ENCODE data around the gene ALDH3A2. TPM values are rescaled to one million over a fixed set of nuclear protein-coding genes. Genes with fewer than 3 reads are reported as not detected.

Gene ALDH3A2
- 10 to 100 TPM; 13.5 to 28.4 (median 18.1) TPM for polyA plus RNA-seq (ENCODE audit: low read depth in 6 of 6)

DNA sequence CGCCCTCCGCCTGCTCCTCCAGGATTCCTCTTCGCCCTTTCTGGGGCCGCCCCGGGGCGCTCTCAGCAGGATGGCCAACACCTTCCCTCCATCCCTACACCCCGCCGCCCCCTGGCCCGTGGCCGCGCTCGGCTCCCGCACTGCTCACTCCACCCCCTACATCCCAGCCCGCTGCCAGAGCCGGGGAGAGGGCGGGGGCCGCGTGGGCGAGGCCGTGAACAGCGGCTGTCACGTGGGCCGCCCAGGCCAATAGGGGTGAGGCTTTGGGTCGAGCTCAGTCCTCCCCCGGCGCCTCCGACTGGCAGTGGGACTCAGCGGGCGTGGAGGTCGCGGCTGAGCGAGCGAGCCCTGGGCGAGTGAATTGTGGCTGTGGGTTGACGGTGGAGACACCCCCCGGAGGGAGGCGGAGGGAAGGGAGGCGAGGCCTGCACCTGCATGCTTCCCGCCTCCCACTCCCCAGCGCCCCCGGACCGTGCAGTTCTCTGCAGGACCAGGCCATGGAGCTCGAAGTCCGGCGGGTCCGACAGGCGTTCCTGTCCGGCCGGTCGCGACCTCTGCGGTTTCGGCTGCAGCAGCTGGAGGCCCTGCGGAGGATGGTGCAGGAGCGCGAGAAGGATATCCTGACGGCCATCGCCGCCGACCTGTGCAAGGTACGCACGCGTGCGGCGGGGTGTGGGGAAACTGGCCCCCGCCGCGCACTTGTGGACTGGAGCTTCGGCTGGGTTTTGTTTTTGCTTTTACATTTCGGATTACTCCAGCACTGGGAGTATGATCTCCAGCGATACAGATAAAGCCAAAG lies at the start of gene ALDH3A2:
Gene ALDH3A2 (plus strand): TSS at position 277 of the 799 bp plus-strand sequence. CDS start 221 bp downstream, at position 498.
- Mint-ChIP-seq H3K27me3 (peaks cover 0 to 6% (median 5%) of the 10 kb centered on the region in 3 donors), H3K9me3 (no peaks in the 10 kb centered on the region), H3K27ac (peak within 1 kb of the TSS; percentile 90 to 96 (median 96)), H3K36me3 (peaks cover 0 to 6% of the 10 kb centered on the region in 2 donors), H3K4me3 (peak within 1 kb of the TSS; percentile 91 to 99 (median 98)), H3K4me1 (peaks cover 30 to 35% (median 34%) of the 10 kb centered on the region in 3 donors)
- peak; percentile 93 to 94 for ATAC-seq (ENCODE audit: low read depth in 2 of 2)
- DNase-seq: peak; percentile 89

DNA sequence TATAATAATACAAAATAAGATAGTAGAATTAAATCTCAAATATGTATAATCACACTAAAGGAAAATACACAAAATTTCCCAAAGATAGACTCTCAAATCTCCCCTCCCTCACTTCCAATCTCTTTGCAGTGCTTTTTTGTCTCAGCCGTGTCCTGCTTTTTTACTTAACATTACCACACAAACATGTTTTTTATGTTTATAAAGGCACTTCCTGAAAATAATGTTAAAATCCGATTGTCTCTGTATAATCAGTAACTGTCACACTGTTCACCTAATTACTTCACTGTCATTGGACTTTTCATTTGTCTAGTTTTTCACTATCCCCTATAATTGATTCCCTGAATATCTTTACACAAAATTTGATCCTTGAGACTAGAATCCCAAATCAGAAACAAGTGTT lies 38.2 kb upstream of the ALDH3A2 start:
- Mint-ChIP-seq H3K27ac (no peak overlapping the region), H3K9me3 (no peaks in the 10 kb centered on the region), H3K4me1 (peaks cover 0 to 6% (median 4%) of the 10 kb centered on the region in 3 donors), H3K4me3 (no peak overlapping the region), H3K36me3 (no peaks in the 10 kb centered on the region), H3K27me3 (peaks cover 0 to 10% (median 0%) of the 10 kb centered on the region in 3 donors)
- no peak for DNase-seq
- no peak for ATAC-seq (ENCODE audit: low read depth in 2 of 2)

DNA sequence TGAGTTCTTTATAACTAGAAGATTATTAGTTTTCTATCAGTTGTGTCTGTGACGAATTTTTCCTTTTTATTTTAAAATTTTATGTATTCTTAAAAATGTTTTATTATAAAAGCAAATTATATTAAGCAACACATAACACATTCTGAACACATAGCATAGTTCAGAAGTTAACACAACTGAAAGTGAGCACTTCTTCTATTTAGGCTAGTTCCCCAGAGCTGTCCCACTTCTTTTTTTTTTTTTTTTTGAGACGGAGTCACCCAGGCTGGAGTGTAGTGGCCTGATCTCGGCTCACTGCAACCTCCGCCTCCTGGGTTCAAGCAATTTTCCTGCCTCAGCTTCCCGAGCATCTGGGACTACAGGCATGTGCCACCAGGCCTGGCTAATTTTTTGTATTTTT lies 37.7 kb upstream of the ALDH3A2 start:
- no peaks in the 10 kb centered on the region for H3K9me3 Mint-ChIP-seq
- H3K4me3 Mint-ChIP-seq: no peak overlapping the region
- H3K27ac Mint-ChIP-seq: no peak overlapping the region
- no peak for DNase-seq
- peaks cover 0 to 10% (median 0%) of the 10 kb centered on the region in 3 donors for H3K27me3 Mint-ChIP-seq
- no peaks in the 10 kb centered on the region for H3K36me3 Mint-ChIP-seq
- ATAC-seq (ENCODE audit: low read depth in 2 of 2): no peak
- H3K4me1 Mint-ChIP-seq: peaks cover 0 to 6% (median 4%) of the 10 kb centered on the region in 3 donors

DNA sequence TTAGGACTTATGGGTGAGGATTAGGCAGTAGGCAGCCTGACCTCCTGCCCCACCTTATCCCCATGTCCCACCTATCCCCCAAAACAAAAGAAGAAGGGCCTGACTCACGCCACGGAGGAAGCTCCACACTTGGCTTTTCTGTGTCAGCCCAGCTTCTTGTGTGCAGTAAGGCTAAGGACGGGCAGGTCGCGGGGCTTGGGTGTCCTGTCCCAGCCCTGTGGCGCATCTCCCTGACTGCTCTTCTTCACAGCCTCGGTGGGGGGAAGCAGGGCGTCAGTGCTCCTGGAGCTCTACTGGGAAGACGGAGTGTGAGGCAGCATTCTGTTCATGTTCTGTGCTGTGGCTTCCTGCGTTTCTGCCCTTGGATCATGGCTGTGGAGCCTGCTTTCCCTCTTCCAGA lies 34.6 kb upstream of the ALDH3A2 start:
- Mint-ChIP-seq H3K4me3 (no peak overlapping the region), H3K27ac (peak overlapping the region in 2 of 6 donors; percentile 25 to 88)

DNA sequence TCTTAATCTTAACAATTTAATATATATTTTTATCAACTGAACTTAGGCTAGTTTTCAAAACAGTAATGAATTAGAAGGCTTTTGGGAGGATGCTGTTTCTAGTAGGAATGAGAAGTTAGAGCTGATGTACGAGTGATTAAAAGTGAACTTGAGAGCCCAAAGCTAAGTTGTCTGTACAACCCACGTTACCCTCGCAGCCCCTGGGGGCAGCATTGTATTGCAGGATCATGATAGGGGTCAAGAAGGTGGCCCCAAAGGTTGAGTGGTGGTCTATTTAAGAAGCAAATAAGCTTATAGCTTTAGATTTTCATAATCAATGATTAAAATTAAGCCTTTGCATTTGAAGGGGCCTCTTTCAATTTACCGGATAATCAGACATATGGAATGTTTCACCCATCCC lies 33.7 kb upstream of the ALDH3A2 start:
- DNase-seq (no peak), ATAC-seq (ENCODE audit: low read depth in 2 of 2) (no peak)
- Mint-ChIP-seq H3K4me1 (peaks cover 0 to 6% (median 4%) of the 10 kb centered on the region in 3 donors), H3K36me3 (peaks cover 10 to 22% of the 10 kb centered on the region in 2 donors), H3K9me3 (peaks cover 15 to 33% (median 30%) of the 10 kb centered on the region in 7 donors), H3K4me3 (no peak overlapping the region), H3K27ac (no peak overlapping the region), H3K27me3 (peaks cover 0 to 22% (median 18%) of the 10 kb centered on the region in 3 donors)

More for the DNA sequence above, 34.6 kb upstream of the ALDH3A2 start:
- H3K9me3 Mint-ChIP-seq: peaks cover 7 to 24% (median 21%) of the 10 kb centered on the region in 7 donors
- DNase-seq: no peak
- ATAC-seq (ENCODE audit: low read depth in 2 of 2): no peak
- peaks cover under 1 to 13% of the 10 kb centered on the region in 2 donors for H3K36me3 Mint-ChIP-seq
- peaks cover 0 to 13% (median 11%) of the 10 kb centered on the region in 3 donors for H3K27me3 Mint-ChIP-seq
- peaks cover 0 to 6% (median 4%) of the 10 kb centered on the region in 3 donors for H3K4me1 Mint-ChIP-seq

DNA sequence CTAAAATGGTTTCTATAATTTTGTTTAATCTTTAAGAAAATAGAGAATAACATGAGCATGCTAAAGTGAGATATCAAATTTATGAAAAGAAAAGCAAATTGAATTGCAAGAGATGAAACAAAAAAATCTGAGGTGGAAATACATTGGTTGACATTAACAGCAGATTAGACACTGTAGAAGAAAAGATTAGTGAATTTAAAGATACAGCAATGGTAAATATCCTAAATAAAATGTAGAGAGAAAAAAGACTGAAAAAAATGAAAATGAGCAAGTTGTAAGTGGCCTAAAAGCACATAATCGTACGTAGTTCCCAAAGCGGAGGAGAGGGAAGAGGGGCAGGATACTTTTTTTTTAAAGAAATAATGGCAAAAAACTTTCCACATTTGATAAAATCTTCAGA lies 30.5 kb upstream of the ALDH3A2 start:
- H3K9me3 Mint-ChIP-seq: peaks cover 18 to 54% (median 46%) of the 10 kb centered on the region in 7 donors
- H3K4me3 Mint-ChIP-seq: no peak overlapping the region
- H3K36me3 Mint-ChIP-seq: peaks cover 12 to 32% of the 10 kb centered on the region in 2 donors
- ATAC-seq (ENCODE audit: low read depth in 2 of 2) (no peak), DNase-seq (no peak)
- H3K27me3 Mint-ChIP-seq: peaks cover 0 to 22% (median 18%) of the 10 kb centered on the region in 3 donors
- no peak overlapping the region for H3K27ac Mint-ChIP-seq
- peaks cover 0 to 6% (median 4%) of the 10 kb centered on the region in 3 donors for H3K4me1 Mint-ChIP-seq

DNA sequence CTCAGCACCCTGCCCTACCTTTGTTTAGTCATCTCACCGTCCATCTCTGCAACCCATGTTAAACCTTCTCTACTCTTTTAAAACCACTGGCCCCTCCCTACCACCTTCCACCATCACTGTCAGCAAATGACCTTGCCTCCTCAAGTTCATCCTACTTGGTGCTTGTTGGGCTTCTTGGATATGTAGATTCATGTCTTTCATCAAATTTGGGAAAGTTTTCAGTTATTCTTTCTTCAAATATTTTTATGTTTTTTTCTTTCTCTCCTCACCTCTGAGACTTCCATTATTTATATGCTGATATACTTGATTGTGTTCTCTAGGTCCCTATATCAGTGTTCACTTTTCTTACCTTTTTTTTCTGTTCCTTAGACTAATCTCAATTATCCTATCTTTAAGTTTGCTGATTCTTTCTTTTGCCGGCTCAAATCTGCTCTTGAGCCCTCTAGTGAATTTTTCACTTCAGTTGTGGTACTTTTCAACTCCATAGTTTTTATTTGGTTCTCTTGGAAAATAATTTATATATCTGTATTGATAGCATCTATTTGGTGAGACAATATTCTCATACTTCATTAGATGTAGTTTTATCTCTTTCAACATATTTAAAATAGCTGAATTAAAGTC lies 28.7 kb upstream of the ALDH3A2 start:
- no peak overlapping the region for H3K27ac Mint-ChIP-seq
- peak overlapping the region in 1 of 8 donors; percentile 51 for H3K4me3 Mint-ChIP-seq
- H3K4me1 Mint-ChIP-seq: no peaks in the 10 kb centered on the region
- ATAC-seq (ENCODE audit: low read depth in 2 of 2) (no peak), DNase-seq (no peak)
- peaks cover 18 to 60% (median 48%) of the 10 kb centered on the region in 7 donors for H3K9me3 Mint-ChIP-seq
- H3K36me3 Mint-ChIP-seq: peaks cover 12 to 37% of the 10 kb centered on the region in 2 donors
- peaks cover 0 to 28% (median 26%) of the 10 kb centered on the region in 3 donors for H3K27me3 Mint-ChIP-seq

DNA sequence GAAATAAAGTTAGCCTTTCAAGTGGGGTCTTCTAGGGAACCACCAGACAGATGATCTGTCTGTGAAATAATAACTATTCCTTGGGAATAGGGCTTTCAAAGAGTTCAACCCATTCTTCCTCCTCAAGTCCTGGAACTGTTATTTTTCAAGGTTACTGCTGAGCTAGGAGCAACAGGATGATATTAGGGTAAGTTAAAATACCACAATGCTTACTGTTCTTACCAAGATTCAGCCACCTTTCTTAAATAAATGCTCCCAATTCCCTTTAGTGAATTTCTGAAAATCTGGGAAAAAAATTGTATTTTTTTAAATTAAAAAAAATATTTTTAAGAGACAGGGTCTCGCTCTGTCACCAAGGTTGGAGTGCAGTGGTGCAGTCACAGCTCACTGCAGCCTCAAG lies 26.9 kb upstream of the ALDH3A2 start:
- DNase-seq (no peak), ATAC-seq (ENCODE audit: low read depth in 2 of 2) (no peak)
- Mint-ChIP-seq H3K27me3 (peaks cover 0 to 37% (median 24%) of the 10 kb centered on the region in 3 donors), H3K4me1 (no peaks in the 10 kb centered on the region), H3K4me3 (no peak overlapping the region), H3K9me3 (peaks cover 18 to 59% (median 47%) of the 10 kb centered on the region in 7 donors), H3K27ac (no peak overlapping the region), H3K36me3 (peaks cover 12 to 34% of the 10 kb centered on the region in 2 donors)

DNA sequence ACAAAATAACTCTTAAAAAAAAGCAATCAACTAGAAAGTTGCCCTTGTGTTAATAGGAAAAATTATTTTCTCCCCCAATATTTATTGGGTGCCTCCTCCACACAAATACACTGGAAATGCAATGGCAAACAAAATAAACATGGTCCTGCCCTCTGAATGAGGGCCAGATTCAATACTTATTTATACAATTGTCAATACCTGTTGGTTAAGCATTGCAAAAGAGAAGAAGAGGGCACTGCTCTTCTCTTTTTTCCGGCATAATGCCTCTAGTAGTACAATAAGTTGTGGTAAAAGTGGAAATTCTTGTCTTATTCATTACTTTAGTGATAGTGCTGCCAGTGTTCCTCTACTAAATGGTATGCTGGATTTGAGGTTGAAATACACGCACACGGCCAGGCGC lies 22.5 kb upstream of the ALDH3A2 start:
- Mint-ChIP-seq H3K9me3 (peaks cover 0 to 18% (median 9%) of the 10 kb centered on the region in 7 donors), H3K27ac (no peak overlapping the region), H3K4me1 (no peaks in the 10 kb centered on the region), H3K27me3 (peaks cover 7 to 31% (median 23%) of the 10 kb centered on the region in 3 donors), H3K36me3 (peaks cover 0 to 11% of the 10 kb centered on the region in 2 donors), H3K4me3 (no peak overlapping the region)
- DNase-seq (no peak), ATAC-seq (ENCODE audit: low read depth in 2 of 2) (no peak)

DNA sequence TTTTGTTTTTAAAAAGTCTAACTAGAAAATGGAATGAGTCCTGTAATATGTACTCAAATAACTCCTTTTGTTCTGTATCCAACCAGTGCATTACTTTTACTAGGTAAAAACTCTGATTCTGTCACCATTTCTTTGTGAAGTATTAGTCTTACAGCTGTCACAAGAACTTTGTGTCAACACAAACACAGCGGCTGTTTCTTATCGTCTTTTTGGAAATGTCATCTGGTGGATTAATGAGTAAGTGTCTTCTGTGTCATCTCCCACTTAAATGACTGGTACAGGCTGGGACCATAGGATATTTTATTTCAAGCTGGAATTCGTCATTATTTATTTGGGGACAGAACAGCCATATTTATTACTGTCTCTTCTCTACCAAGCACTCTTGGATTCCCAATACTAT lies 19.1 kb upstream of the ALDH3A2 start:
- DNase-seq (no peak), ATAC-seq (ENCODE audit: low read depth in 2 of 2) (no peak)
- H3K9me3 Mint-ChIP-seq: no peaks in the 10 kb centered on the region
- no peaks in the 10 kb centered on the region for H3K4me1 Mint-ChIP-seq
- no peaks in the 10 kb centered on the region for H3K36me3 Mint-ChIP-seq
- peaks cover 22 to 37% (median 25%) of the 10 kb centered on the region in 3 donors for H3K27me3 Mint-ChIP-seq
- no peak overlapping the region for H3K4me3 Mint-ChIP-seq
- no peak overlapping the region for H3K27ac Mint-ChIP-seq

DNA sequence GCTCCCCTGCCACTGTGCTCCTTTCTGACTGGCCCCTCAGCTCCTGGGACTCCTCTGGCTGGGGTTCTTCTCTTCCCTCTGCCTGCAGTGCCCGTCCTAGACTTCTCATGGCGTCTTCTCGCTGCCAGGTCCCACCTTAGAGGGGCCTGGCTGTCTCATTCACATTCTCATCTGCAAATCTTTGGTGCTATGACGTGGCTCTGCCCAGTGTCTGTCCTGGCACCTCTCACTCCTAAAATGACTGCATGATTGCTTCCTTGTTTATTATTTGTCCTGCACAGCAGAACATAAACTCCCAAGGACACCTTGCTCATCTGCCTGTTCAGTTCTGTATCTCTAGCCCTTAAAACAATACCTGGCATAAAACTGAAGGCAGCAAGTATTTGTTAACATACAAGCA lies 18.5 kb upstream of the ALDH3A2 start:
- ATAC-seq (ENCODE audit: low read depth in 2 of 2) (no peak), DNase-seq (no peak)
- peaks cover 26 to 37% (median 31%) of the 10 kb centered on the region in 3 donors for H3K27me3 Mint-ChIP-seq
- no peak overlapping the region for H3K4me3 Mint-ChIP-seq
- H3K9me3 Mint-ChIP-seq: no peaks in the 10 kb centered on the region
- peak overlapping the region in 1 of 6 donors; percentile 16 for H3K27ac Mint-ChIP-seq
- H3K4me1 Mint-ChIP-seq: no peaks in the 10 kb centered on the region
- H3K36me3 Mint-ChIP-seq: no peaks in the 10 kb centered on the region

DNA sequence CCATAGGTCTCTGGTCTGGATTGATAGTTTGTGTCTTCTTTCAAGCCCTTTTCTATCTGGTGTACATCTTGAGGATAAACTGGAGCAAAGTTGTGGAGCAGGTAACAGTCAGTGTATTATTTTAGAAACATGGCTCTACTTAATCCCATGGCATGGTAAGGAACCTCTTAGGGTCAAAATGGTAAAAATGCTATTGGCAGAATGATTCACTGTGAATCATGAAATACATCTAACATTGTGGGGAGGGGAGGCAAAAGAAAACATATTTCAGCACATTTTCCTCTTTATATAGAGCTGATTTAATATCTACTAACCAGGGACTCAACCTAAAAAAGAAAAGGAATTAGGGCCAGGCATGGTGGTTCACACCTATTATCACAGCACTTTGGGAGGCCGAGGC lies 17.9 kb upstream of the ALDH3A2 start:
- ATAC-seq (ENCODE audit: low read depth in 2 of 2) (no peak), DNase-seq (no peak)
- H3K27me3 Mint-ChIP-seq: peaks cover 26 to 41% (median 35%) of the 10 kb centered on the region in 3 donors
- no peak overlapping the region for H3K27ac Mint-ChIP-seq
- H3K4me3 Mint-ChIP-seq: no peak overlapping the region
- no peaks in the 10 kb centered on the region for H3K9me3 Mint-ChIP-seq
- H3K36me3 Mint-ChIP-seq: no peaks in the 10 kb centered on the region
- no peaks in the 10 kb centered on the region for H3K4me1 Mint-ChIP-seq

DNA sequence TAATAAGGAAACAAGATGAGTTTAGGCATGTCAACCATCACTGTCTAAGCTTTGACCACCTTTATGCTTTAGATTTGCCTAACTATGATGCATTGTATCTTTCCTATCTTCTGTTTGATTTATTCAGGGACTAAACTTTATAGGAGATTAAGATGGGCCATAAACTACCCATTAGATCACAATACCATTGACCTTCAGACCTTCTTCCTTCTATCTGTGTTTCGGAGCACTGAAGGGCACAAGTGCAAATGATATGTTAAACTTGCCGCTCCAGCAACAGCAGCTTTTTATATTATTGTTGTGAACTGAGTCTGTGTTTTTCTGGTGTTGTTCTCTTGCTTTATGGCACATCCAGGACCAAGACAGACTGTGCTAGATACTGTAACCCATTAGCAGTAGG lies 16.6 kb upstream of the ALDH3A2 start:
- no peaks in the 10 kb centered on the region for H3K36me3 Mint-ChIP-seq
- no peak for DNase-seq
- H3K4me3 Mint-ChIP-seq: no peak overlapping the region
- no peaks in the 10 kb centered on the region for H3K4me1 Mint-ChIP-seq
- no peak for ATAC-seq (ENCODE audit: low read depth in 2 of 2)
- no peaks in the 10 kb centered on the region for H3K9me3 Mint-ChIP-seq
- H3K27me3 Mint-ChIP-seq: peaks cover 27 to 43% (median 37%) of the 10 kb centered on the region in 3 donors
- no peak overlapping the region for H3K27ac Mint-ChIP-seq
